Kidney (tissue), 14 donors: Measurements from ENCODE around the gene UGT2B7. TPM values are rescaled to one million over a fixed set of nuclear protein-coding genes. Genes with fewer than 3 reads are reported as not detected.

ENCODE experiments used
- DNase-seq, 5 donors: peaks; one replicate each; pipeline ENCODE4 v3.0.0-alpha.2; 2013 to 2020
- FAIRE-seq: peaks from 2 replicates; lab custom pipeline; 2012; peaks lifted over from hg19 to GRCh38; lab: Jason Lieb, UNC
- H3K27ac ChIP-seq, 2 donors: one replicate each; pipeline ENCODE4 v1.7.0; 2013; ENCODE audit warnings: low read depth in 2 of 2, low read length in 2 of 2, inconsistent platforms in 1 of 2
- H3K27me3 ChIP-seq: one replicate; pipeline ENCODE4 v1.7.1; 2013; ENCODE audit warnings: low read length, inconsistent platforms; ENCODE audit not compliant: control insufficient read depth, insufficient read depth
- H3K36me3 ChIP-seq, 3 donors: one replicate each; pipeline versions ENCODE4 v1.7.0 to v1.7.1; 2013; ENCODE audit warnings: low read length in 3 of 3, control low read depth in 1 of 3, inconsistent platforms in 1 of 3; ENCODE audit not compliant: insufficient read depth in 3 of 3, control insufficient read depth in 2 of 3
- H3K4me1 ChIP-seq, 3 donors: one replicate each; pipeline versions ENCODE4 v1.7.0 to v1.7.1; 2013; ENCODE audit warnings: low read length in 3 of 3, inconsistent platforms in 1 of 3, low read depth in 1 of 3; ENCODE audit not compliant: control insufficient read depth in 2 of 3, insufficient read depth in 2 of 3
- H3K4me3 ChIP-seq, 3 donors: one replicate each; pipeline versions ENCODE4 v1.7.0 to v1.8.1; 2013; ENCODE audit warnings: low read length in 3 of 3, control low read depth in 1 of 3, inconsistent platforms in 1 of 3
- H3K9ac ChIP-seq, 3 donors: one replicate each; pipeline versions ENCODE4 v1.7.0 to v1.7.1; 2013; ENCODE audit warnings: low read length in 3 of 3, control low read depth in 1 of 3, inconsistent platforms in 1 of 3
- H3K9me3 ChIP-seq, 3 donors: one replicate each; pipeline versions ENCODE4 v1.7.0 to v1.7.1; 2013; ENCODE audit warnings: low read length in 3 of 3, control low read depth in 1 of 3, inconsistent platforms in 1 of 3; ENCODE audit not compliant: control insufficient read depth in 2 of 3, insufficient read depth in 1 of 3
- CTCF ChIP-seq: IDR thresholded peaks from 3 replicates; pipeline ENCODE4 v1.5.1; 2012; ENCODE audit warnings: mild to moderate bottlenecking, moderate library complexity, borderline replicate concordance; ENCODE audit not compliant: insufficient read depth; ENCODE audit errors: extremely low read depth
- intact Hi-C: fragments of 100-400 bp; cut with DNase I; formaldehyde crosslinking; loops from one replicate; pipeline ENCODE4 v1.11.1; 2022
- polyA plus RNA-seq: library from polyadenylated mRNA; stranded (reverse); fragments of 350-450 nt; fragmentation: Illumina TruSeq; extraction: RNeasy Lipid Tissue Mini Kit (QIAGEN cat#74804); gene quantifications from one replicate; pipeline ENCODE4 v1.2.3, GENCODE V29; 2014; ENCODE audit warnings: low read depth, low replicate concordance; ENCODE audit not compliant: insufficient read depth
- total RNA-seq: library from RNA; stranded (reverse); fragmentation: NEBNext Ultra II Directional; extraction: Animal tissue kit (Norgen Biotek cat#: 25700); gene quantifications from one replicate; pipeline ENCODE4 v1.2.1, GENCODE V29; 2021
- donor health status: control.
- donor health status: control.
- donor health status: control.
- donor health status: control.
- donor health status: control.
- donor health status: DM: yes; HTN: yes; CAD: no.
- donor health status: Normal renal cell carcinoma (clear cell type).

Gene UGT2B7
- total and polyA plus RNA-seq, 2 donors from 2014 or later = 161 to 390 TPM

GRCh38 chr4:69088473-69088872, 7.8 kb upstream of the UGT2B7 start:
- no peak for FAIRE-seq
- Histone ChIP-seq H3K9me3 (no peaks in the 10 kb centered on the region), H3K27me3 (no peaks in the 10 kb centered on the region), H3K27ac (no peak overlapping the region), H3K9ac (no peak overlapping the region), H3K4me1 (no peaks in the 10 kb centered on the region), H3K36me3 (no peaks in the 10 kb centered on the region), H3K4me3 (no peak overlapping the region)
- no peak for TF ChIP-seq CTCF
- DNase-seq = no peak
- intact Hi-C loops = no loop called here

GRCh38 chr4:69089388-69089787, 6.9 kb upstream of the UGT2B7 start:
- DNase-seq = no peak
- Histone ChIP-seq H3K9ac (no peak overlapping the region), H3K4me1 (no peaks in the 10 kb centered on the region), H3K27me3 (no peaks in the 10 kb centered on the region), H3K9me3 (no peaks in the 10 kb centered on the region), H3K27ac (no peak overlapping the region), H3K4me3 (no peak overlapping the region), H3K36me3 (no peaks in the 10 kb centered on the region)
- intact Hi-C loops = no loop called here
- no peak for TF ChIP-seq CTCF
- FAIRE-seq = no peak

- TF ChIP-seq CTCF = no peak
Measured at GRCh38 chr4:69092190-69092589, 4.1 kb upstream of the UGT2B7 start.

GRCh38 chr4:69092980-69093568, 3.2 kb upstream of the UGT2B7 start:
- DNase-seq (peak in 1 of 5 donors; percentile 24), FAIRE-seq (no peak)
- Histone ChIP-seq H3K36me3 (no peaks in the 10 kb centered on the region), H3K9ac (no peak overlapping the region), H3K9me3 (no peaks in the 10 kb centered on the region), H3K4me3 (no peak overlapping the region), H3K4me1 (peaks cover 0 to 2% (median 0%) of the 10 kb centered on the region in 3 donors), H3K27ac (no peak overlapping the region), H3K27me3 (no peaks in the 10 kb centered on the region)
- intact Hi-C loops = no loop called here
- TF ChIP-seq CTCF = no peak

More at GRCh38 chr4:69092190-69092589, 4.1 kb upstream of the UGT2B7 start:
- DNase-seq (no peak), FAIRE-seq (no peak)
- Histone ChIP-seq H3K4me3 (no peak overlapping the region), H3K27me3 (no peaks in the 10 kb centered on the region), H3K9me3 (no peaks in the 10 kb centered on the region), H3K36me3 (no peaks in the 10 kb centered on the region), H3K27ac (no peak overlapping the region), H3K9ac (no peak overlapping the region), H3K4me1 (peaks cover 0 to 2% (median 0%) of the 10 kb centered on the region in 3 donors)
- intact Hi-C loops = no loop called here
